ENCODE data around the gene ANGPTL4. TPM values are rescaled to one million over a fixed set of nuclear protein-coding genes. Genes with fewer than 3 reads are reported as not detected.

ANGPTL4 gene
- total and polyA plus RNA-seq, 2 donors (not counting 1 experiment from before 2014, with no cell fraction given) = not detected

- CTCF ChIA-PET = no interaction called here
- H3K4me1 Mint-ChIP-seq = no peaks in the 10 kb centered on the region
- H3K9me3 ChIP-seq (ENCODE audit: control extremely low read depth in 1 of 3, control insufficient read depth in 2 of 3, insufficient read depth in 1 of 3, low read length in 2 of 3) = no peaks in the 10 kb centered on the region
- intact Hi-C loops (cut with micrococcal nuclease) = no loop called here
- no peak overlapping the region for H3K4me3 Mint-ChIP-seq
- no peak overlapping the region for H3K27ac Mint-ChIP-seq
- H3K4me2 ChIP-seq (replicated peaks; ENCODE audit: low read depth, low read length, poor library complexity, severe bottlenecking) = no peak overlapping the region
- H3K9me3 Mint-ChIP-seq (ENCODE audit: insufficient read depth) = no peaks in the 10 kb centered on the region
- no peaks in the 10 kb centered on the region for H3K27me3 ChIP-seq (replicated peaks in 1 of 4; ENCODE audit: control extremely low read depth in 1 of 4, control insufficient read depth in 3 of 4, insufficient read depth in 4 of 4, low read length in 3 of 4)
- H4K20me1 ChIP-seq (ENCODE audit: control insufficient read depth, insufficient read depth, low read length, poor library complexity, severe bottlenecking) = peaks cover 26% of the 10 kb centered on the region
- POLR2A ChIA-PET = no interaction called here
- H3K27me3 Mint-ChIP-seq = no peaks in the 10 kb centered on the region
- no peak overlapping the region for H3K9ac ChIP-seq (ENCODE audit: low read length)
- no peak overlapping the region for H3K4me3 ChIP-seq (ENCODE audit: control extremely low read depth in 1 of 5, extremely low read depth in 1 of 5, insufficient read depth in 1 of 5, low read depth in 2 of 5, low read length in 4 of 5)
- TF ChIP-seq CTCF (IDR thresholded peaks at IDR 0.05) (no peak), EZH2 (IDR thresholded peaks at IDR 0.05; ENCODE audit: borderline replicate concordance, insufficient read depth, low read depth, low read length, poor library complexity, severe bottlenecking) (no peak)
- H2AFZ ChIP-seq (ENCODE audit: insufficient read depth, low read depth, low read length, poor library complexity, severe bottlenecking) = no peak overlapping the region
- 96% methylated on average over 43 of the region's 44 CpGs for WGBS (ENCODE audit: insufficient coverage)
- no peak overlapping the region for H3K27ac ChIP-seq (ENCODE audit: low read length in 2 of 2)
- no peak for ATAC-seq (ENCODE audit: low read depth)
- H3K36me3 ChIP-seq (replicated peaks in 1 of 2; ENCODE audit: control extremely low read depth in 1 of 2, control insufficient read depth in 1 of 2, extremely low read depth in 1 of 2, insufficient read depth in 2 of 2, low read length in 1 of 2) = peaks cover 0 to 35% of the 10 kb centered on the region in 2 experiments
- DNase-seq = no peak
- peaks cover 4% of the 10 kb centered on the region for H3K79me2 ChIP-seq (ENCODE audit: control insufficient read depth, insufficient read depth, low read length)
- H3K4me1 ChIP-seq (ENCODE audit: control insufficient read depth in 2 of 2, insufficient read depth in 2 of 2, low read length in 2 of 2) = no peaks in the 10 kb centered on the region
Measured at GRCh38 chr19:8403098-8403819, 39.3 kb downstream of the ANGPTL4 start.

GRCh38 chr19:8403820-8404109 is 39.8 kb downstream of the ANGPTL4 start:
- WGBS (ENCODE audit: insufficient coverage) = 95% methylated on average over 24 of the region's 24 CpGs
- Mint-ChIP-seq H3K9me3 (ENCODE audit: insufficient read depth) (no peaks in the 10 kb centered on the region), H3K27me3 (no peaks in the 10 kb centered on the region), H3K27ac (no peak overlapping the region), H3K4me3 (no peak overlapping the region), H3K4me1 (no peaks in the 10 kb centered on the region)
- H3K4me2 ChIP-seq (replicated peaks; ENCODE audit: low read depth, low read length, poor library complexity, severe bottlenecking) = no peak overlapping the region
- no peak overlapping the region for H3K4me3 ChIP-seq (ENCODE audit: control extremely low read depth in 1 of 5, extremely low read depth in 1 of 5, insufficient read depth in 1 of 5, low read depth in 2 of 5, low read length in 4 of 5)
- no peak overlapping the region for H2AFZ ChIP-seq (ENCODE audit: insufficient read depth, low read depth, low read length, poor library complexity, severe bottlenecking)
- peaks cover 0 to 35% of the 10 kb centered on the region in 2 experiments for H3K36me3 ChIP-seq (replicated peaks in 1 of 2; ENCODE audit: control extremely low read depth in 1 of 2, control insufficient read depth in 1 of 2, extremely low read depth in 1 of 2, insufficient read depth in 2 of 2, low read length in 1 of 2)
- ATAC-seq (ENCODE audit: low read depth) (no peak), DNase-seq (no peak)
- no peaks in the 10 kb centered on the region for H3K9me3 ChIP-seq (ENCODE audit: control extremely low read depth in 1 of 3, control insufficient read depth in 2 of 3, insufficient read depth in 1 of 3, low read length in 2 of 3)
- intact Hi-C loops (cut with micrococcal nuclease) = no loop called here
- H3K27ac ChIP-seq (ENCODE audit: low read length in 2 of 2) = no peak overlapping the region
- no peaks in the 10 kb centered on the region for H3K79me2 ChIP-seq (ENCODE audit: control insufficient read depth, insufficient read depth, low read length)
- TF ChIP-seq CTCF (IDR thresholded peaks at IDR 0.05) = no peak
- no peak for TF ChIP-seq EZH2 (IDR thresholded peaks at IDR 0.05; ENCODE audit: borderline replicate concordance, insufficient read depth, low read depth, low read length, poor library complexity, severe bottlenecking)
- H3K27me3 ChIP-seq (replicated peaks in 1 of 4; ENCODE audit: control extremely low read depth in 1 of 4, control insufficient read depth in 3 of 4, insufficient read depth in 4 of 4, low read length in 3 of 4) = no peaks in the 10 kb centered on the region
- ChIA-PET POLR2A (no interaction called here), CTCF (no interaction called here)
- H3K9ac ChIP-seq (ENCODE audit: low read length) = no peak overlapping the region
- H3K4me1 ChIP-seq (ENCODE audit: control insufficient read depth in 2 of 2, insufficient read depth in 2 of 2, low read length in 2 of 2) = no peaks in the 10 kb centered on the region
- H4K20me1 ChIP-seq (ENCODE audit: control insufficient read depth, insufficient read depth, low read length, poor library complexity, severe bottlenecking) = peaks cover 23% of the 10 kb centered on the region

All from B cell (primary cell).